Activated CD4-positive, alpha-beta T cell treated with anti-CD3 and anti-CD28 coated beads for 36 hours (primary cell): Measurements from ENCODE around the gene ANKRD50. TPM values are rescaled to one million over a fixed set of nuclear protein-coding genes. Genes with fewer than 3 reads are reported as not detected.

Experiments
- ATAC-seq: fragments of 200-7000 bp; cut with Tn5 transposase; one replicate; pipeline ENCODE4 v1.10.0; 2021; ENCODE audit warnings: mild to moderate bottlenecking, moderate library complexity
- CTCF ChIA-PET: fragments of 350-600 bp; sonication (Branson Sonifier 250); formaldehyde crosslinking; loops from one replicate; lab custom pipeline; 2021; ENCODE audit warnings: antibody characterized with exemption; lab: Charles Lee
- POLR2A ChIA-PET: fragments of 350-600 bp; sonication (Branson Sonifier 250); formaldehyde crosslinking; loops from one replicate; lab custom pipeline; 2021; ENCODE audit warnings: antibody characterized with exemption, inconsistent platforms; lab: Charles Lee
- DNase-seq: peaks from one replicate; pipeline ENCODE4 v3.0.0-alpha.2; 2020
- H3K27ac Mint-ChIP-seq: one replicate; pipeline ENCODE4 v1.8.0; 2021; ENCODE audit warnings: mixed read lengths
- H3K27me3 Mint-ChIP-seq: one replicate; pipeline ENCODE4 v1.8.0; 2021; ENCODE audit warnings: mixed read lengths
- H3K36me3 Mint-ChIP-seq: one replicate; pipeline ENCODE4 v1.8.0; 2021; ENCODE audit warnings: low read depth, mixed read lengths
- H3K4me1 Mint-ChIP-seq: one replicate; pipeline ENCODE4 v1.8.0; 2021; ENCODE audit warnings: mixed read lengths
- H3K4me3 Mint-ChIP-seq: one replicate; pipeline ENCODE4 v1.8.0; 2021; ENCODE audit warnings: mild to moderate bottlenecking, moderate library complexity, mixed read lengths
- H3K9me3 Mint-ChIP-seq: one replicate; pipeline ENCODE4 v1.8.0; 2021; ENCODE audit warnings: low read depth, mixed read lengths
- intact Hi-C, 2 experiments: fragments of 100-400 bp; cut with DNase I in 1 of 2; cut with micrococcal nuclease in 1 of 2; formaldehyde crosslinking; loops; one replicate each; pipeline versions ENCODE4 v1.14.2 to v1.15.1; 2022 to 2024; cut with DNase I, micrococcal nuclease
- total RNA-seq, 2 experiments: library from RNA; stranded (reverse); gene quantifications; one replicate each; pipeline ENCODE4 v1.2.3, GENCODE V29; 2021

ANKRD50 gene
- total RNA-seq, 2 experiments from 2014 or later: 0.42 to 0.59 TPM

DNA sequence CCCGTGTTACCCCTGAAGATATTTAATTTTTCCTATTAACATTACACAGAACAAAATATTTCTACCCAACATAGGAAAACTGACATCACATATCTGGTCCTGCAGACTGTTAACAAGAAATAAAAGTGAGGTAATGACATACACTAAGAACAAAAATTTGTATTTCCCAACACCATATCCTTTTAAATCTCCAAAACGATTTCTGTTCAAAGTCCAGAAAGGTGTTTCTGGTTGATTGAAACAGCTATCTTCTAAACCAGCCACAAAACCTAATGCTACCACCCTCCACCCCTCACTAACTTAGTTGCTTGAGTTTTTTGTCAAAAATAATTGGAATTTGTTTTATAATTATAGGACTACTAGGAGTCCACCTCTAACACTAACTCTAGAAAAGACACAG is 7.1 kb downstream of the ANKRD50 start:
- ChIA-PET CTCF (no interaction called here), POLR2A (no interaction called here)
- no peak for DNase-seq
- ATAC-seq: no peak
- H3K27me3 Mint-ChIP-seq: no peaks in the 10 kb centered on the region
- H3K9me3 Mint-ChIP-seq: no peaks in the 10 kb centered on the region
- H3K27ac Mint-ChIP-seq: no peak overlapping the region
- H3K36me3 Mint-ChIP-seq: no peaks in the 10 kb centered on the region
- intact Hi-C loops: no loop called here
- H3K4me3 Mint-ChIP-seq: no peak overlapping the region
- H3K4me1 Mint-ChIP-seq: no peaks in the 10 kb centered on the region

DNA sequence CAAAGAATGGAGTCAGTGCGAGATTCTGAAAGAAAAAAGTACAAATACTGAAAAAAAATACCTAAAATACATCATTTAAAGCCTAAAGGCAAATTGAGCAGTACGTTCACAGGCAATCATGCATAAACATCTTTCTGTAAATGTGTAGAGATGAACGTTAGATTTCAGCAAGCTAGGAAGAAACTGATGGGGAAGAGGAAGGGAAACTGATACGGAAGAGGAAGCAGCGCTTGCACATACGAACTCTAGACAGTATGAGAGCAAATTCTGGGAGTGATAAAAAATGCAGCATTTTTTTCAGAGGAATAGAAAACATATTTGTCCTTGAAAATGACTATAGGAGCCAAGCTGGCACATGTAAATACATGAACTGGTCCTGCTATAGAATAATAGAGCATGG is 9.4 kb downstream of the ANKRD50 start:
- ATAC-seq (no peak), DNase-seq (no peak)
- intact Hi-C loops: no loop called here
- Mint-ChIP-seq H3K27me3 (no peaks in the 10 kb centered on the region), H3K4me1 (no peaks in the 10 kb centered on the region), H3K36me3 (no peaks in the 10 kb centered on the region), H3K27ac (no peak overlapping the region), H3K4me3 (no peak overlapping the region), H3K9me3 (no peaks in the 10 kb centered on the region)
- ChIA-PET CTCF (no interaction called here), POLR2A (no interaction called here)

- Mint-ChIP-seq H3K27ac (no peak overlapping the region), H3K27me3 (no peaks in the 10 kb centered on the region), H3K9me3 (peaks cover 2% of the 10 kb centered on the region), H3K36me3 (no peaks in the 10 kb centered on the region), H3K4me1 (no peaks in the 10 kb centered on the region), H3K4me3 (no peak overlapping the region)
- DNase-seq: no peak
- POLR2A ChIA-PET: no interaction called here
- CTCF ChIA-PET: no interaction called here
- intact Hi-C loops: no loop called here
- no peak for ATAC-seq
Measured at GRCh38 chr4:124697441-124697840, 15.1 kb downstream of the ANKRD50 start.

DNA sequence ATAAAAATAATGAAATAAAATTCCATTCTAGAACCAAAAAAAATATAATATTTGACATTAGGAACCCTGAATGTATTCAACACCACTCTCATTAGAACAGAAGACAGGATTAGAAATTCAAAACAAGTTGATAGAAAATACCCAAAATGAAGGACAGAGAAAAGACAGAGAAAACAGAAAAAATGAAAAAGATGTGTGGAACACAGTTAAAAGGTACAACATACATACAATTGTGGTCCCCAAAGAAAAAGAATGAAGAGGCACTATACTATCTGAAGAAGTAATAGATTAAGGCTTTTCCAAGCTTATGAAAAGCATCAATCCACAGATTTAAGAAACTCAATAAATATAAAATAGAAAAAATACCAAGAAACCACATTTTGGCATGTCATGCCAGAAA is 16.4 kb downstream of the ANKRD50 start:
- ATAC-seq: no peak
- POLR2A ChIA-PET: no interaction called here
- CTCF ChIA-PET: no interaction called here
- H3K27me3 Mint-ChIP-seq: no peaks in the 10 kb centered on the region
- H3K4me1 Mint-ChIP-seq: no peaks in the 10 kb centered on the region
- intact Hi-C loops: no loop called here
- no peak overlapping the region for H3K27ac Mint-ChIP-seq
- H3K36me3 Mint-ChIP-seq: no peaks in the 10 kb centered on the region
- no peak overlapping the region for H3K4me3 Mint-ChIP-seq
- DNase-seq: no peak
- peaks cover 2% of the 10 kb centered on the region for H3K9me3 Mint-ChIP-seq

DNA sequence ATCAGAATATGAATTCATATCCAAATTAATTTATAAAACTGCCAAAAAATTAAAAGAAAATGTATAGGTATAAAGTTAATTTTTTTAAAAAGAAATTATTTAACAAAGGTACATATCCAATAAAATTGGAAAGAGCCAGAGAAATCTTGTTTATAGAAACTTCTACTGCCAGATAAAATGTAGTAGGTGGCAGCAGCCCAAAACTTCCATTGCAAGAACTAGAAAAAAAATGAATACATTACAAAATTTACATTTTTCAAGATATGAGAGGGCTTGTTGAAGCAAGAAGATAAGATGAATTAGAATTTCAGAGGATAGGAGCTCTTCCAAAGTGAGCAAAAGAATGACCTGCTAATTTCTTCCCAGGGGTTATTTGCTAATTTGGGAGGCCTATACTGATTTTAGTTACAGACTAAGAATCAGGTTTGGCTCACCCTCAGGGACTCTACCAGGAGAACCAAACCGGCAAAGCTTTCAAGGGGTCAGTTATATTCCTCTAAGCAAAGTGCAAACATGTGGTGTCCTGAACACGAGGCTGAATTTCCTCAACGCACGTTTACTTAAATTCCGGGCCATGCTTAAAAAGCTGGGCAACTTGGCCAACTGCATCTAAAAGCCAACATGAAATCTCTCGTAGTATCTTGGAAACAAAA is 17.5 kb downstream of the ANKRD50 start:
- H3K4me1 Mint-ChIP-seq: no peaks in the 10 kb centered on the region
- ChIA-PET CTCF (no interaction called here), POLR2A (no interaction called here)
- H3K27me3 Mint-ChIP-seq: no peaks in the 10 kb centered on the region
- H3K36me3 Mint-ChIP-seq: no peaks in the 10 kb centered on the region
- ATAC-seq: no peak
- DNase-seq: no peak
- H3K9me3 Mint-ChIP-seq: peaks cover 2% of the 10 kb centered on the region
- H3K27ac Mint-ChIP-seq: no peak overlapping the region
- no peak overlapping the region for H3K4me3 Mint-ChIP-seq
- intact Hi-C loops: no loop called here

- CTCF ChIA-PET: no interaction called here
- POLR2A ChIA-PET: no interaction called here
- peaks cover 2% of the 10 kb centered on the region for H3K9me3 Mint-ChIP-seq
- no peak for ATAC-seq
- no peaks in the 10 kb centered on the region for H3K27me3 Mint-ChIP-seq
- H3K4me1 Mint-ChIP-seq: no peaks in the 10 kb centered on the region
- no peak overlapping the region for H3K27ac Mint-ChIP-seq
- H3K36me3 Mint-ChIP-seq: no peaks in the 10 kb centered on the region
- intact Hi-C loops: no loop called here
- no peak for DNase-seq
- no peak overlapping the region for H3K4me3 Mint-ChIP-seq
Measured at GRCh38 chr4:124694306-124694705, 18.2 kb downstream of the ANKRD50 start.

GRCh38 chr4:124691801-124692200 is 20.7 kb downstream of the ANKRD50 start:
- Mint-ChIP-seq H3K9me3 (peaks cover 2% of the 10 kb centered on the region), H3K36me3 (no peaks in the 10 kb centered on the region), H3K4me3 (no peak overlapping the region), H3K27ac (no peak overlapping the region), H3K4me1 (no peaks in the 10 kb centered on the region), H3K27me3 (no peaks in the 10 kb centered on the region)
- intact Hi-C loops: no loop called here
- POLR2A ChIA-PET: no interaction called here
- CTCF ChIA-PET: no interaction called here
- no peak for ATAC-seq
- no peak for DNase-seq

DNA sequence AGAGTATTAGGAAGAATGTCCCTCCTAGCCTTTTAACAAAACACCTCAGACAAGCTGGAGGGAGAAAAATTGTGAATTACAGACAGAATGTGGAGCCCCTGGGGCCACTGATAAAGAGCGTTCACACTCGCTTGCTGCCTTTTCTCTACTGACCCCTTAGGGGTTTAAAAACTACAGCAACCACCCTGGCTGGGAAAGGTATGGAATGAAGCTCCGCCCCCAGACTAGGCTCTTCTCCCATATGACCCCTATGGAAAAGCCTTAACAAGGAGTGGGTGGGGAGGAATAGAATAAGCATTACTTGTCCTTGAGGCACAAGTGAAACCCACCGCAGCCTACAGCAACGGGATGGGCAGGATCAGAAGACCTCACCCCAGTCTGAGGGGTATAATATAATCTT is 26.3 kb downstream of the ANKRD50 start:
- H3K36me3 Mint-ChIP-seq: no peaks in the 10 kb centered on the region
- CTCF ChIA-PET: interaction anchor here (1.7 kb wide), 1 partner anchor 15 kb away, joined by 3 read pairs; no protein-coding TSS in a partner anchor
- H3K27ac Mint-ChIP-seq: no peak overlapping the region
- peaks cover 11% of the 10 kb centered on the region for H3K4me1 Mint-ChIP-seq
- DNase-seq (no peak), ATAC-seq (no peak)
- H3K9me3 Mint-ChIP-seq: no peaks in the 10 kb centered on the region
- POLR2A ChIA-PET: no interaction called here
- H3K27me3 Mint-ChIP-seq: no peaks in the 10 kb centered on the region
- intact Hi-C loops: no loop called here
- H3K4me3 Mint-ChIP-seq: no peak overlapping the region

DNA sequence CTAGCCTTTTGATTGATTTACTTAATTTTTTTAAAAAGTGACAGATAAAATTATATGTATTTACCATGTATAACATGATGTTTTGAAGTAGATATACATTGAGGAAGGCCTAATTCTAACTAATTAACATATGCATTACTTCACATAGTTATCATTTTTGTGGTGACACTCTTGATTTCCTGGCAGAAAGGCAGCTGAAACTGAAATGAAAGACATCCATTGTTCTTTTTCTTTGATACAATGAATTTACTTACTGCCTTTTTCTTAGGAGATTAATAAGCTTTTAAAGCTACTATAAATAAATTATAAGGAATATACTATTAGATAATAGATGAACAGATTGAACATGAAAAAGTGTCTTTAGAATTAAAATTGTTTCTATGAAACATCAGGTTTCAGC is 26.7 kb downstream of the ANKRD50 start:
- DNase-seq (no peak), ATAC-seq (no peak)
- no peaks in the 10 kb centered on the region for H3K36me3 Mint-ChIP-seq
- CTCF ChIA-PET: interaction anchor here (1.7 kb wide), 1 partner anchor 15 kb away, joined by 3 read pairs; no protein-coding TSS in a partner anchor
- H3K4me1 Mint-ChIP-seq: peaks cover 11% of the 10 kb centered on the region
- POLR2A ChIA-PET: no interaction called here
- H3K27ac Mint-ChIP-seq: no peak overlapping the region
- no peaks in the 10 kb centered on the region for H3K9me3 Mint-ChIP-seq
- H3K27me3 Mint-ChIP-seq: no peaks in the 10 kb centered on the region
- no peak overlapping the region for H3K4me3 Mint-ChIP-seq
- intact Hi-C loops: no loop called here

- no peaks in the 10 kb centered on the region for H3K36me3 Mint-ChIP-seq
- no peak overlapping the region for H3K4me3 Mint-ChIP-seq
- no peaks in the 10 kb centered on the region for H3K27me3 Mint-ChIP-seq
- DNase-seq: no peak
- no peaks in the 10 kb centered on the region for H3K9me3 Mint-ChIP-seq
- ATAC-seq: peak; percentile 91
- no peak overlapping the region for H3K27ac Mint-ChIP-seq
- intact Hi-C loops: no loop called here
- H3K4me1 Mint-ChIP-seq: peaks cover 11% of the 10 kb centered on the region
- ChIA-PET CTCF (no interaction called here), POLR2A (no interaction called here)
Measured at GRCh38 chr4:124684301-124684700, 28.2 kb downstream of the ANKRD50 start.

GRCh38 chr4:124682384-124682783 is 30.1 kb downstream of the ANKRD50 start:
- ChIA-PET POLR2A (no interaction called here), CTCF (no interaction called here)
- Mint-ChIP-seq H3K27ac (no peak overlapping the region), H3K4me3 (no peak overlapping the region), H3K27me3 (no peaks in the 10 kb centered on the region), H3K4me1 (peaks cover 11% of the 10 kb centered on the region), H3K36me3 (no peaks in the 10 kb centered on the region), H3K9me3 (no peaks in the 10 kb centered on the region)
- DNase-seq (no peak), ATAC-seq (no peak)
- intact Hi-C loops: no loop called here

- ChIA-PET CTCF (no interaction called here), POLR2A (no interaction called here)
- DNase-seq (no peak), ATAC-seq (no peak)
- no peak overlapping the region for H3K27ac Mint-ChIP-seq
- no peaks in the 10 kb centered on the region for H3K4me1 Mint-ChIP-seq
- H3K36me3 Mint-ChIP-seq: peaks cover 2% of the 10 kb centered on the region
- intact Hi-C loops: no loop called here
- H3K4me3 Mint-ChIP-seq: no peak overlapping the region
- H3K27me3 Mint-ChIP-seq: no peaks in the 10 kb centered on the region
- no peaks in the 10 kb centered on the region for H3K9me3 Mint-ChIP-seq
Measured at GRCh38 chr4:124666496-124666895, 46.0 kb downstream of the ANKRD50 start.
